Right lung (tissue), 5 donors: ENCODE data around the gene SEC16A. TPM values are rescaled to one million over a fixed set of nuclear protein-coding genes. Genes with fewer than 3 reads are reported as not detected.
A peak's percentile ranks its signal among the peaks of the same experiment; 100 is the strongest.

Experiments used
- DNase-seq, 2 donors: peaks; one replicate each; pipeline ENCODE4 v3.0.0-alpha.2; 2013
- polyA plus RNA-seq, 5 donors: library from polyadenylated mRNA; unstranded; fragments of 120-200 nt; gene quantifications; one replicate each; pipeline versions ENCODE4 v1.2.1 to v1.2.3, GENCODE V29; 2013; ENCODE audit warnings: inconsistent platforms in 1 of 5, low replicate concordance in 1 of 5; ENCODE audit not compliant: insufficient read length in 5 of 5, insufficient read depth in 1 of 5

SEC16A gene
- polyA plus RNA-seq, 5 donors: 42.9 to 65.9 (median 52.9) TPM

GRCh38 chr9:136519263-136520052 lies 36.6 kb upstream of the SEC16A start:
- DNase-seq: no peak

- DNase-seq: no peak
Measured at GRCh38 chr9:136518623-136519022, 35.8 kb upstream of the SEC16A start.

GRCh38 chr9:136517950-136518349 lies 35.1 kb upstream of the SEC16A start:
- DNase-seq: no peak

GRCh38 chr9:136517012-136517743 lies 34.3 kb upstream of the SEC16A start:
- DNase-seq: no peak

- DNase-seq: no peak
Measured at GRCh38 chr9:136516191-136516654, 33.4 kb upstream of the SEC16A start.

- no peak for DNase-seq
Measured at GRCh38 chr9:136515276-136515675, 32.4 kb upstream of the SEC16A start.

- DNase-seq: no peak
Measured at GRCh38 chr9:136514022-136514714, 31.3 kb upstream of the SEC16A start.

GRCh38 chr9:136513191-136513590 lies 30.4 kb upstream of the SEC16A start:
- DNase-seq: no peak

- DNase-seq: no peak
Measured at GRCh38 chr9:136512651-136513071, 29.8 kb upstream of the SEC16A start.

GRCh38 chr9:136511670-136512592 lies 29.1 kb upstream of the SEC16A start:
- peak; percentile 48 to 55 for DNase-seq

GRCh38 chr9:136511144-136511669 lies 28.4 kb upstream of the SEC16A start:
- no peak for DNase-seq

- DNase-seq: no peak
Measured at GRCh38 chr9:136510561-136510960, 27.7 kb upstream of the SEC16A start.

GRCh38 chr9:136509549-136509948 lies 26.7 kb upstream of the SEC16A start:
- no peak for DNase-seq

GRCh38 chr9:136508729-136509500 lies 26.1 kb upstream of the SEC16A start:
- no peak for DNase-seq

- no peak for DNase-seq
Measured at GRCh38 chr9:136507992-136508375, 25.1 kb upstream of the SEC16A start.

GRCh38 chr9:136507221-136507991 lies 24.6 kb upstream of the SEC16A start:
- DNase-seq: no peak

- DNase-seq: no peak
Measured at GRCh38 chr9:136506425-136506824, 23.6 kb upstream of the SEC16A start.

GRCh38 chr9:136505406-136506403 lies 22.9 kb upstream of the SEC16A start:
- no peak for DNase-seq
